ENCODE results near the gene CPED1.

CPED1 gene

DNA sequence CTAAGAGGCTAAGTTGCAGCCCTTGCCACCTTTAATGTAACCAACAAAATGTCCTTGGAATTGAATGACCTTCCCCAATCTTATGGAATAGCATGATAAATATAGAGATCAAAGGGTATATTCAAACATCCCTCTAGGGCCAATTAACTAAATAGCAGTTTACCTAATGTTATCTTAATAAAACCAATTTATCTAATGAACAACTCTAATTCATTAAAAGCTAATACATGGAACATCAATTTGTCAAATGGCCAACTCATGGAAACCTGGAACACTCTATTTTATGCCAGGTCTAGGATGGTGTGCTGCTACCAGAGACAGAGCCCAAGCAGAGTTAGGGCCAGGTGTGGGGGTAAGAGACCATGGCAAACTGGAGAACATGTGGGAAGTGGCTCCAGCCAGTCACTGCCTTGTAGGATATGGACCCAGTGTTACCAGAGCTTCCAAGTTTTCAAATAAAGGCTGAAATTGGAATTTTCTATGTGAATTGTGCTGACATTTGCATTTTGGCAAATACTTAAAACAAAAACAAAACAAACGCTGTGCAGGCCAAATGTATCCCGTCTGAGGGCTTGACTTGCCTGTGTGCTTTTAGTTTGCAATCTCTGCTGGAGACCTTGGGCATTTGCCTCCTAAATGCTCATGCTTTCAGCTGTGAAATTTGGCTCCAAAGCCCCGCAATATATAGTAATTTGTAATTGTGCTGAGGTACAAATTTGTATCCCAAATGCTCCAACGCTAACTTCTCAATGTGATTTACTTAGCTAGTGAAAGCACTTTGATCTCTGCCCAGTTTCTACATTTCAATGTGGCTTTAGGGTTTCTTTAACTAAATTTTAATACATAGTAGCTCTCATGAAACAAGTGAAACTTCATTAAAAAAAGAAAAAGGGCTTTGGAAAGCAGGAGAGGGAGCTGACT is 55.1 kb downstream of the CPED1 start:
- DNase-seq (ENCODE audit: extremely low read depth, low read depth): no peak
- H3K4me3 ChIP-seq (replicated peaks; ENCODE audit: low read depth, low read length): no peak overlapping the region
- TF ChIP-seq, protein P1, sequence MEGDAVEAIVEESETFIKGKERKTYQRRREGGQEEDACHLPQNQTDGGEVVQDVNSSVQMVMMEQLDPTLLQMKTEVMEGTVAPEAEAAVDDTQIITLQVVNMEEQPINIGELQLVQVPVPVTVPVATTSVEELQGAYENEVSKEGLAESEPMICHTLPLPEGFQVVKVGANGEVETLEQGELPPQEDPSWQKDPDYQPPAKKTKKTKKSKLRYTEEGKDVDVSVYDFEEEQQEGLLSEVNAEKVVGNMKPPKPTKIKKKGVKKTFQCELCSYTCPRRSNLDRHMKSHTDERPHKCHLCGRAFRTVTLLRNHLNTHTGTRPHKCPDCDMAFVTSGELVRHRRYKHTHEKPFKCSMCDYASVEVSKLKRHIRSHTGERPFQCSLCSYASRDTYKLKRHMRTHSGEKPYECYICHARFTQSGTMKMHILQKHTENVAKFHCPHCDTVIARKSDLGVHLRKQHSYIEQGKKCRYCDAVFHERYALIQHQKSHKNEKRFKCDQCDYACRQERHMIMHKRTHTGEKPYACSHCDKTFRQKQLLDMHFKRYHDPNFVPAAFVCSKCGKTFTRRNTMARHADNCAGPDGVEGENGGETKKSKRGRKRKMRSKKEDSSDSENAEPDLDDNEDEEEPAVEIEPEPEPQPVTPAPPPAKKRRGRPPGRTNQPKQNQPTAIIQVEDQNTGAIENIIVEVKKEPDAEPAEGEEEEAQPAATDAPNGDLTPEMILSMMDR (IDR thresholded peaks at IDR 0.05; ENCODE audit: low read depth, low read length, missing control alignments): no peak

DNA sequence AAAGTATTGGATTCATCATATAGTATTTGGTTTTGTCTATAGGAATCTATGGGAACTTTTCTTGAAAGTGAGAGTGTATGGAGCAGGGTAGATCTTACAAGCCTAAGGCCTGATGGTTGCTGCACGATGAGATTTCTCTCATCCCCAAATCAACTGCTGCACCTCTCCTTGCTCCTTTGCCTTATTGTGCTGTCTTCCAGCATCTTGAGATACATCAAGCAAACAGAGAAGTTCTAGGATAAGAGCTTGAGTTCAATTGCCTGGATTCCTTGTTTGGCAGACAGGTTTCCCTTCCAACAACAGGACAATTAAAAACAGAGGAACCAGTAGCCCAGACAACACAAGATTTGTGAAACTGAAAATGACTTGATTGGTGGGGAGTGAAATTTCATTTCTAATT is 56.6 kb downstream of the CPED1 start:
- no peak for DNase-seq (ENCODE audit: extremely low read depth, low read depth)
- TF ChIP-seq, protein P1 (IDR thresholded peaks at IDR 0.05; ENCODE audit: low read depth, low read length, missing control alignments): no peak
- H3K4me3 ChIP-seq (replicated peaks; ENCODE audit: low read depth, low read length): no peak overlapping the region

DNA sequence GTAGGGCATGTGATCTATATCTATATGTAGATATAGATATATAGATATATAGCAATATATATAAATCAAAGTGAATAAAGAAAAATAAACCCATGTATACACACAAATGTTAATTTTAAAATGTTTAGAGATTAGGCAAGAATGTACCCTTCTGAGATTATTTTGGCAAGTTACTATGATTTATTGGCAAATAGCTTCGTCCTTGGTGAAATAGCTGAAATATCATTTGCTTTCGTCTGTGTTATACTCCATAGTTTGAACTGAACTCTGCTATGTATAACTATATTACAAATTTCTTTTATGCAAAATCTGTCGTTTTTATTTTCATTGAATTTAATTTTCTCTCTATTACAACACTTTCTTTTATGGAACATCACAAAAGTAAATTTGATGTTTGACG is 57.5 kb downstream of the CPED1 start:
- no peak for DNase-seq (ENCODE audit: extremely low read depth, low read depth)
- TF ChIP-seq, protein P1 (IDR thresholded peaks at IDR 0.05; ENCODE audit: low read depth, low read length, missing control alignments): no peak
- H3K4me3 ChIP-seq (replicated peaks; ENCODE audit: low read depth, low read length): no peak overlapping the region

DNA sequence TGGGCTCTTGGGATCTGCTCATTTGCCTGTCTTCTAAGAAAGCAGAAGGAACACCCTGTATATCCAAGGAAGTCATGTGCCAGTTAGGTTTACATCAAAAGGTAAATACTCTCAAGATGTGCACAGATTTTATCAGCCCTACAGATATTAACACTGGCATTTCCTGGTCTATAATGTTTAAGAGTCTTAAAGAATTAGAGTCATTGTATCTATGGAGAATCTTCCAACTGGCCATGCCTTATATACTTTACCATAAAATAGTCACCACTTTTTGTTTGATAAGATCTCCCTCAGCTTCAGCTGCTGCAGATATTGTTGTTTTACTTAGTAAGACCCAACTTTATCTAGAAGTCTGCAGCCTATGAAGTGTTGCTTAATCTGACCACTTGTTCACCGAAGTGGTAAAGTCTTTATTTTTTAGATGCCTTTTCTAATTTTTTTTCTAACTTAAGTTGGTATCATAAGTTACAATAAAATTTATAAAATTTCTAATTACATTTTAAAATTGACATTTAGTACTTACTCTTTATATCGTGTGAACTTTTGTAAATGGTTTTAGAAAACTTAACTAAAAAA is 58.5 kb downstream of the CPED1 start:
- no peak for DNase-seq (ENCODE audit: extremely low read depth, low read depth)
- no peak overlapping the region for H3K4me3 ChIP-seq (replicated peaks; ENCODE audit: low read depth, low read length)
- TF ChIP-seq, protein P1 (IDR thresholded peaks at IDR 0.05; ENCODE audit: low read depth, low read length, missing control alignments): no peak

DNA sequence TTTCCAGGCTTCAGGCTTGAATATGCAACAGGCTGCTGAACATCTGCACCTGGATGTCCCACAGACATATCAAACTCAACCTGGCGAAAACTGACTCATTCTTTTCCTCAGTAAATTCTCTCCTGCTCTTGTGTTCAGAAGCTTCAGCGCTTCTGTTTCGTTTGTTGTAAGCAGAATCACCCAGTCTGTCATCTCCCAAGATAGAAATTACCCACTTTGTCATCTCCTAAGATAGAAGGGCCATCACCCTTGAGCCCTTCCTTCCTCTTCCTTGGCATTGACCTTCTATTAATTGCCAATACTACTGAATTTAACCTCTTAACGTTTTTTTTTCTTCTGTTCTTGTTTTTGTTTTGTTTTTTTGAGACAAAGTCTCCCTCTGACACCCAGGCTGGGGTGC is 59.7 kb downstream of the CPED1 start:
- TF ChIP-seq, protein P1 (IDR thresholded peaks at IDR 0.05; ENCODE audit: low read depth, low read length, missing control alignments): no peak
- no peak for DNase-seq (ENCODE audit: extremely low read depth, low read depth)
- H3K4me3 ChIP-seq (replicated peaks; ENCODE audit: low read depth, low read length): no peak overlapping the region

DNA sequence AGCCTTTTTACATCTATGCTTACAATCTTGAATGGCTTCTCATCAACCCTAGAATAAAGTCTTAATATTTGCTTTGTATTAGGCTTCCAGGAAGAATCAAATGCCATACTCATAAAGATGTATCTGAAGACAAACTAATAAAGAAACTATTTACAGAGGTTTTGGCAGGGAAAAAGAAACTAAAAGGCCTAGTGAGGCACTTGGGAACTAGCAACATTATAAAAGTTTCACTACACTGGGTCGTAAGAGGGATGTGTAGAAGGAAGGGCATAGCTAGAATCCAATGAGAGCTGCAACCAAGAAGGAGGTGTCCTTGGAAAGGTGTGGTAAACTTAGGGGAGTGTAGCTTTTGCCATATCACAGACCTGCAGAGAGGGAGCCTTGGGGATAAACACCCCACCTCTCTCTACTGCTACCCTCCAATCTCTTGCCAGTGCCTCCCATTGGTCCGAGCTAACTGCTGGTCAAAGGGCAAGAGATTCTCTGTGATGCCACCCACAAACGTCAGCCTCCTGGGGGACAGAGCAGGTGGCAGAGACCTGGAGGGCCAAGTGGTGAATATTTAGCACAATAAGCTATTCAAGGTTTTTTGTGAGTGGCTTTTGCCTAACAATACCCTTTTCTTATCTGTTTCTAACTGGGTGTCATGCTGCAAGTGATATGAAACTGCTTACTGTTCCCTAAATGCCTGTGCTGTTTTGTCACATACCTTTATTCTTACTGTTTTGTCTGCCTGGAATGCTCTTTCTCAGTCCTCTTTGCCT is 60.7 kb downstream of the CPED1 start:
- no peak for DNase-seq (ENCODE audit: extremely low read depth, low read depth)
- H3K4me3 ChIP-seq (replicated peaks; ENCODE audit: low read depth, low read length): no peak overlapping the region
- TF ChIP-seq, protein P1 (IDR thresholded peaks at IDR 0.05; ENCODE audit: low read depth, low read length, missing control alignments): no peak

All from HFF-Myc (cell line).